Activated T-cell treated with anti-CD3 and anti-CD28 coated beads for 1 hour (primary cell): ENCODE results near the gene TESK1.
"Not testable (repeated sequence)": the region's sequence is repeated elsewhere in the genome, so short reads cannot be mapped to it uniquely, and the experiment has no call there.

Source experiments
- DNase-seq: peaks from one replicate; pipeline ENCODE4 v3.0.0-alpha.2; 2020; ENCODE audit warnings: low read depth

TESK1 gene

GRCh38 chr9:35615981-35616680 lies 11.1 kb downstream of the TESK1 start:
- no peak for DNase-seq

DNA sequence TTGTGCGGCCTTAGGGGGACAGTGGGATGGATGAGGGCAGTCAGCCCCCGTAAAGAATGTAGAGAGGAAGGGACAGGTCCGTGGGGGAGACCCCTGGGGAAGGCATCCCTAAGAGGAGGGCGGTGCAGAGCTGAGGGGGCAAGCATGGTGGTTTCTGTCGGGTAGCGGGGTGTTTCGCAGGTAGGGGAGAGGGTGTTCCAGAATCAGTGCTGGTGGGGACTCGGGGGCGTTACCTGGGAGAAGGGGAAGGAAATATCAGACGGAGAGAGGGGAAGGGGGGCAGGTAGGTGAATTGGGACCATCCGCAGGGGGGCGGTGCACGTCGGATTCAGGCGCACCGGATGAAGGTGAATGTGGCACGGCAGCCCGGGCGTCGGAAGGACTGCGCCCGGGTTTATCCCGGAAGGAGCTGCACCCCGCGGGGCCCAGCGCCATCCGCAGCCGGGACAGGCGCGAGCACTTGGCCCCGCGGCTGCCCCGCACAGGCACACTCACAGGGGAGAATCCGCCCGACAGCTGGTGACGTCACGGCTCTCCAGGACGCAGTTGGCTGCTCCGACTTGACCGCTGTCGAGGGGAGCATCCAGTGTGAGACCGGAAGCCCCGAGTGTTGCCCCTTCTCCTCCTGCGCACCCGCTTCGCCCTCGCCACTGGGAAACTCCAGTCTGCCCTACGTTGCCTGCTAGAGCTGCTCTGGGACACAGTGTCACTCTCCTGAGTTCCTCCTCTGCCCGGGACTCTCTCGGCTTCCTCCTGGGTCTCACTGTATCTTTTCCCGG lies 11.8 kb downstream of the TESK1 start:
- DNase-seq: peak; percentile 52

DNA sequence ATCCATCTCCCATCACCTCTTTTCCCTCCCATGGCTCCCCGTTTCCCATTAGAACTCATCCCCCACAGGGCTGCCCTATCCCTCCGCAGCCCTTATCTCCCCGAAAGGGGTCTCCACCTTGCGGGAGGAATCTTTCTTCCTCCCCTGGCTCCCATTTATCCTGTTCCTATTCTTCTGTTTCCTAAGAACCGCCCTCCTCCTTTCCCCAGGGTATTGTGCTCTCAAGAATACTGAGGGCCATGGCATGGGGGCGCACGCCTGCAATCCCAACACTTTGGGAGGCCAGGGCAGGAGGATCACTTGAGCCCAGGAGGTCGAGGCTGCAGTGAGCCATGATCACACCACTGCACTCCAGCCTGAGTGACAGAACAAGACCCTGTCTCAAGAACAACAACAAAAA lies 12.5 kb downstream of the TESK1 start:
- no peak for DNase-seq

GRCh38 chr9:35618325-35618727 lies 13.3 kb downstream of the TESK1 start, which contains the start of gene CD72:
CD72 (minus strand) TSS chr9:35618413; CDS start chr9:35618303, 110 bp downstream.
- DNase-seq: no peak

GRCh38 chr9:35618854-35619799 lies 14.1 kb downstream of the TESK1 start:
- no peak for DNase-seq

GRCh38 chr9:35619800-35620158 lies 14.7 kb downstream of the TESK1 start:
- DNase-seq: no peak

DNA sequence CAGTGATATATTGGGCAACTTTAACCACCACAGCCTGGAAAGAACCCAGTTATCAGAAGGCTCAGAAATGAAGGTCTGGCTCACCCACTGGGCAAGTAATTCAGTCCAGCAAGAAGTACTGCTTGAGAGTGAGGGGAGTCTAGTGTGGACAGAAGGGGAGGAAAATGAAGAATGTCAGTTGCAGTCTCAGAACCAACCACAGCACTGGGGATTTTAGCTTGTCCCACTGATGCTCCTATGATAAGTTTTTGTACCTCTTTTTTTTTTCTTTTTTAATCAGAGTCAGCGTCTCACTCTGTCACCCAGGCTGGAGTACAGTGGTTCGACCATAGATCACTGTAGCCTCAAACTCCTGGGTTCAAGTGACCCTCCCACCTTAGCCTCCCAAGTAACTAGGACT lies 22.5 kb downstream of the TESK1 start:
- DNase-seq: no peak

GRCh38 chr9:35628389-35628991 lies 23.4 kb downstream of the TESK1 start:
- DNase-seq: no peak

DNA sequence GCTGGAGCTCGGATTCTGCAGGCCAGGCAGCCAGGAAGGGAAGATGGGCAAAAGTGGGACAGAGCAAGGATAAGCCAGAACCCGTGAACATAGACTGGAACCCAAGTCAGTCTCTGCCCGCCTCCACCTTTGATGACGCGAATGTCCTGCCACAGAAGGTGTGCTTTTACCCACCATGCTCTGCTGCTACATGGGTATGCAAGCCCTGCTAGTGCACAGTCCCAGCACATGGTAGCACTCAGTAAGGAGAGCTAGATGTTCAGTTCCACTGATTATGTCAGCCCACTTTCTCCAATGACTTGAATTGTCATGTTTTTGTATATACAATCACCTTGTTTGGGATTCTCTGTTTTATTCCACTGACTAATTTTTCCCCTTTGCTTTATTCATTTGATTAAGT lies 24.5 kb downstream of the TESK1 start:
- DNase-seq: no peak

DNA sequence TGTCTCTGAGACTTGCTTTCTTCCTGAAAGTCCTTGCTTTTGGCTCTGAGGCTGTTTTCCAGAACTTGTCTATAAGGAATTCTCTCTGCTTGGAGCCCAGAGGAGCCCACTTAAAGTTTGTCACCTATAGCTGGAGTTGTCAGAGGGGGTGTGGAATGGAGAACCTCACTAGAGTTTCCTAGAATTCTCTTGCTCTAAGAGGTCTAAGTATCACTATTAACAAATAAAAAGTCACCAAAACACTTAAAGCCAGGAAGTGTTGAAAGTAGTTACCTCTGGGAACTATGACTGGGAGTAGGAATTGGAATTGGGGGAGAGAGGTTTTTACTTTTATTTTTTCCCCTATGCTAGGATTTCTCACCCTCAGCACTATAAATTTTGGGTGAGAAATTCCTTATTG lies 30.7 kb downstream of the TESK1 start:
- no peak for DNase-seq

DNA sequence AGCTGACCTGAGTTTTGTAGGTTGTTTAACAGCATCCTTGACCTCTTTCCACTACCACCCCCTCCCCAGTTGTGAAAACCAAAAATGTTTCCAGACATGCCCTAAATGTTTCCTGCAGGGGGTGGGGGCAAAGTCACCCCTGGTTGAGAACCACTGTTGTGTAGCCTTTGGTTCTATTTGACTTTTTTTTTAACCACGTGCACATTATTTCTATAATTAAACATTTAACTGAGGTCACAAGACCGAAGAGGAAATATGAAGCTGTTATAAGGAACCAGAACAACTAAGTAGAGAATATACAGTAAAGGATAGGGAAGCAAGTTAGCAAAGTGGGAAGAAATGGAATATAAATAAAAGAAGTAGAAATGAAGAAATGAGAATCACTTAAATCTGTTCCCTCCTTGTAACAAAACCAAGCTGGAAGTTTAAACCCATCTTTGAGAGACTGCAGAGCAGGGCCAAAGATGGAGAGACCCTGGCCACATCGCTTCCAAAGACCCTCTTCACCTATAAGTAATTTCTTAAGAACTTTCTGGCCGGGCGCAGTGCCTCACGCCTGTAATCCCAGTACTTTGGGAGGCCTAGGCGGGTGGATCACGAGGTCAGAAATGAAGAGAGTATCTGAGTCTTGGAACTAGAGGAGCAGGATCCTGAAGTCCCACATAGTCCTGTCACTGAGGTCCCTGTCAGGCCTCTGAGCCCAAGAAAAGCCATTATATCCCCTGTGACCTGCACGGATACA lies 31.2 kb downstream of the TESK1 start:
- DNase-seq: no peak

DNA sequence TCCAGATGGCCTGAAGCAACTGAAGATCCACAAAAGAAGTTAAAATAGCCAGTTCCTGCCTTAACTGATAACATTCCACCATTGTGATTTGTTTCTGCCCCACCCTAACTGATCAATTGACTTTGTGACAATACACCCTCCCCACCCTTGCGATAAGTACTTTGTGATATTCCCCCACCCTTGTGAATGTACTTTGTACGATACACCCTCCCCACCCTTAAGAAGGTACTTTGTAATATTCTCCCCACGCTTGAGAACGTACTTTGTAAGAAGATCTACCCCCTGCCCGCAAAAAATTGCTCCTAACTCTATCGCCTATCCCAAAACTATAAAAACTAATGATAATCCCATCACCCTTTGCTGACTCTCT lies 31.8 kb downstream of the TESK1 start:
- not testable (repeated sequence) for DNase-seq

DNA sequence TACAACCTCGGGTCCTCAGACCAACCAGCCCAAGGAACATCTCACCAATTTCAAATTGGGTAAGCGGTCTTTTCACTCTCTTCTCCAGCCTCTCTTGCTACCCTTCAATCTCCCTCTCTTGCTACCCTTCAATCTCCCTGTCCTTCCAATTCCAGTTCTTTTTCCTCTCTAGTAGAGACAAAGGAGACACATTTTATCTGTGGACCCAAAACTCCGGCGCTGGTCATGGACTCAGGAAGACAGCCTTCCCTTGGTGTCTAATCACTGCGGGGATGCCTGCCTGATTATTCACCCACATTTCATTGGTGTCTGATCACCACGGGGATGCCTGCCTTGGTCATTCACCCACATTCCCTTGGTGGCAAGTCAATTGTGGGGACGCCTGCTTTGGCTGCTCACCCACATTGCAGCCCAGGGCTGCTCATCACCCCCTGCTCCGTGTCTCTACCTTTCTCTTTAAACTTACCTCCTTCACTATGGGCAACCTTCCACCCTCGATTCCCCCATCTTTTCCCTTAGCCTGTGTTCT lies 32.4 kb downstream of the TESK1 start:
- DNase-seq: not testable (repeated sequence)

- not testable (repeated sequence) for DNase-seq
Observed at GRCh38 chr9:35638751-35639150, 33.7 kb downstream of the TESK1 start.

DNA sequence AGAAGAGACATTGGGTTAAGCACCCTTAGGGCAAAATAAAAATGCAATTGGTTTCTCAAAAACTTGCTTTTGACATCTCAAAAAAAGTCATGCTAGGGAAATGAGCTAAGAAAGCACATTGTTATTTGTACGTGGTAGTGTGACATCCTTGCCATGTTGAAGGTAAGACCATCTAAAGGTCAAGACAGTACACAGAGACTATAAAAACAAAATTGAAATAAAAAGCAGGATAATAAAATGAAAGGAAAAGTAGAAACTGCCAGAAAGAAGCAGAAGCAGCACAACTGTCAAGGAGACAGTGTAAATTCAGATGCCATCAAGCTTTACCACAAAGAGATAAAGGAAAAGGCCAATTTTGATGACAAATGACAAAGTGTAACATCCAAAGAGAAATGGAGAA lies 34.2 kb downstream of the TESK1 start:
- DNase-seq: not testable (repeated sequence)

DNA sequence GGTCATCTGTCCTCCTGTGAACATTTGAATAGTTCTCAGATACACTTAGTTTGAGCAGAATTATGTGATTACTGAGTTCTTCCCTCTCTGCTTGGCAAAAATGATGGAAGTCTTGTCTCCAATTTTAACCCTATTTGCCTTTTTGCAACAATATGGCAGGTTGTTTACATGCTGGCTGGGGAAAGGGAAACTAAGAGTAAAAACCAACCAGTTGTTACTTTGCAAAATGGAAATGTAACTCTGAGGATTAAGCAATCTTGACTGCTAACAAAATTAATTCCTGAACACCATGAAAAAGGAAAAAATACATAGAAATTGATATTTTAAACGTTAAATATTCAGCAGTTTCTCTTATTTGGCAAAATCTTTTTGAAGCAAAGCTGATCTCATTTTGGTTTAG lies 34.6 kb downstream of the TESK1 start:
- DNase-seq: no peak

DNA sequence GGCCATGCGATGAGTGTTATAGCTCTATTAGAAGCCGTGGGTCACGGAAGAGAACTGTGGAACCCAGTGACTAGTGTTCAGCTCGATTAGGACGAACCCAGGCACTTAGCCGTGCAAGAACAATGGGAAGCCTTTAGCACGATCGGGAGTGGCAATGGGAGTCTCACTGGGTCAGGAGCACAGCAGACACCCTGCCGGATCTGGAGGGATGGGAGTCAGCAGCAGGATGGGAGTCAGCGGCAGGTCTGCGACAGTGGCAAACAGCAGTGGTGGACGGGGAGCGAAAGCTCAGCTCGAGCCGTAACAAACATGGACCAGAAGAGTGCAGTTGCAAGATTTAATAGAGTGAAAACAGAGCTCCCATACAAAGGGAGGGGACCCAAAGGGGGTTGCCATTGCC lies 35.4 kb downstream of the TESK1 start:
- DNase-seq: not testable (repeated sequence)

- not testable (repeated sequence) for DNase-seq
Observed at GRCh38 chr9:35641478-35641877, 36.4 kb downstream of the TESK1 start.

- DNase-seq: no peak
Observed at GRCh38 chr9:35643046-35643445, 38.0 kb downstream of the TESK1 start.

DNA sequence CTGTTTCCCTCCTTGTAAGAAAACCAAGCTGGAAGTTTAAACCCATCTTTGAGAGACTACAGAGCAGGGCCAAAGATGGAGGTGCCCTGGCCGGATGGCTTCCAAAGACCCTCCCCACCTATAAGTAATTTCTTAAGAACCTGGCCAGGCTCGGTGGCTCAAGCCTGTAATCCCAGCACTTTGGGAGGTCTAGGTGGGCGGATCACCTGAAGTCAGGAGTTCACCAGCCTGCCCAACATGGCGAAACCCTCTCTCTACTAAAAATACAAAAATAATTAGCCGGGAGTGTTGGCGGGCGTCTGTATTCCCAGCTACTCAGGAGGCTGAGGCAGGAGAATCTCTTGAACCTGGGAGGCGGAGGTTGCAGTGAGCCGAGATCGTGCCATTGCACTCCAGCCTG lies 40.7 kb downstream of the TESK1 start:
- DNase-seq: not testable (repeated sequence)

GRCh38 chr9:35646153-35646532 lies 41.1 kb downstream of the TESK1 start:
- no peak for DNase-seq
